SK-MEL-5 (cell line): ENCODE measurements around the gene MTAP. TPM values are rescaled to one million over a fixed set of nuclear protein-coding genes. Genes with fewer than 3 reads are reported as not detected.

Experiments
- DNase-seq: peaks from one replicate; pipeline ENCODE4 v3.0.0-alpha.2; 2016; ENCODE audit warnings: low read depth, low spot score
- in situ Hi-C: cut with HindIII; loops from 2 replicates; pipeline ENCODE4 v1.10.0; 2016; ENCODE audit warnings: low sequenced_read_pairs, high pct_unique_total_duplicates, low pct_unique_long_range_greater_than_20kb
- total RNA-seq: library from RNA; depleted of rRNA; stranded (reverse); fragments of >200 nt; shearing (Covaris generic); gene quantifications from 2 replicates; pipeline ENCODE4 v1.2.3, GENCODE V29; 2014

MTAP gene
- total RNA-seq, 1 experiment from 2014 or later = not detected

- no peak for DNase-seq
- in situ Hi-C loops = no loop called here
Measured at GRCh38 chr9:21831841-21832509, 29.5 kb downstream of the MTAP start.

GRCh38 chr9:21833090-21833801, 30.8 kb downstream of the MTAP start:
- DNase-seq = no peak
- in situ Hi-C loops = no loop called here

DNA sequence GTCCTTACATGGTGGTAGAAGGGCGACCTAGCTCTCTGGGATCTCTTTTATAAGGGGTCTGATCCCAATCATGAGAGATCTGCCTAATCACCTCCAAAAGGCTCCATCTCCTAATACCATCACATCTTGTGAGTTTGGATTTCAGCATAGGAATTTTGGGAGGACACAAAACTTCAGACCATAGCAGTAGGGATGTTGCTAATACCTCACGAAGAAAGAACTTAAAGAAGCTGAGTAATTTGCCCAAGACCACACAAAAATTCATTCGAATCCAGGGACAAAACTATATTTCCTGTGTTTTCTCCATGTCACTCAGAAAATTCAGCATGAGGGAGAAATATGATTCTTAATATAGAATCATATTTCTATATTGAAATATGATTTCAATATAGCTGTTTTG, 32.7 kb downstream of the MTAP start:
- no peak for DNase-seq
- in situ Hi-C loops = no loop called here

- DNase-seq = no peak
- in situ Hi-C loops = no loop called here
Measured at GRCh38 chr9:21836437-21837161, 34.2 kb downstream of the MTAP start.

- in situ Hi-C loops = no loop called here
- DNase-seq = no peak
Measured at GRCh38 chr9:21837501-21837900, 35.1 kb downstream of the MTAP start.

- in situ Hi-C loops = no loop called here
- DNase-seq = no peak
Measured at GRCh38 chr9:21840647-21841046, 38.2 kb downstream of the MTAP start.

DNA sequence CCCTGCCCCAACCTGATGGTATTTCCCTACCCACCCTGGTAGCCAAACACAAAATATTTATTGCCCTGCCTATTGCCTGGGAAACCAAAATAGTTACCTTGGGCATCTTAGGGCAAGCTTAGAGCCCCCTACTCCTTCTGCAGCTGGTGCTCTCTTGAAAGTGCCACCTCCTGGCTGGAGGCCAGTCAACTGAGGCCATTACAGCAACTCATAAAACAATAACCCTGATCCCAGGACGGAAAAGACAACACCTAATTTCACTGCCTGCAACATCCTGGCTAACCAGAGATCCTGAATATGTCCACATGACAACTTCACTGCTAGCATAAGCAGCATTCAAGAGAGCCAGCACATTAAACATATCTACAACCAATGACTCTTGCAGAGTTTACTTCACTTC, 38.7 kb downstream of the MTAP start:
- in situ Hi-C loops = no loop called here

GRCh38 chr9:21848615-21849014, 46.2 kb downstream of the MTAP start:
- in situ Hi-C loops = no loop called here

More for the DNA sequence above, 38.7 kb downstream of the MTAP start:
- DNase-seq = no peak

DNA sequence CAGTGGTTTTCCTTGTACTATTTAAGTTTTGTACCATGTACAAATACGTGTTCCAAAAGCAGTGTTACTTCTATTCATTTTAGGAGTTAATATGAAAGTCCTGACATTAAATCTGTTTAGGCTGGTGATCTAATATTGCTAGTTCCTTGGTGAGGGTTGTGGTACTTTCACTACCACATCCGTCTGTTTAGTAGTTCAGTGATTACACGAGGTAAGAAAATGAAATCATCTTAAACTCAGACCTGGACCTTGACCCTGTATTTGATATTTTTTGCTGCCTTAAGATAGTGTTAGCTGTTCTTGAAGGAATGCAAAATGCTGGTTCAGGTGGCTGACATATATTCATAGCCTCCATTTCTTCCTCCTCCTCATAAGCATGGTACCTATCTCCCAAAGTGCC, 50.3 kb downstream of the MTAP start:
- DNase-seq = no peak
- in situ Hi-C loops = no loop called here

More at GRCh38 chr9:21848615-21849014, 46.2 kb downstream of the MTAP start:
- no peak for DNase-seq

GRCh38 chr9:21853414-21853813, 51.0 kb downstream of the MTAP start:
- in situ Hi-C loops = no loop called here
- DNase-seq = no peak

- no peak for DNase-seq
- in situ Hi-C loops = no loop called here
Measured at GRCh38 chr9:21854119-21854518, 51.7 kb downstream of the MTAP start.

DNA sequence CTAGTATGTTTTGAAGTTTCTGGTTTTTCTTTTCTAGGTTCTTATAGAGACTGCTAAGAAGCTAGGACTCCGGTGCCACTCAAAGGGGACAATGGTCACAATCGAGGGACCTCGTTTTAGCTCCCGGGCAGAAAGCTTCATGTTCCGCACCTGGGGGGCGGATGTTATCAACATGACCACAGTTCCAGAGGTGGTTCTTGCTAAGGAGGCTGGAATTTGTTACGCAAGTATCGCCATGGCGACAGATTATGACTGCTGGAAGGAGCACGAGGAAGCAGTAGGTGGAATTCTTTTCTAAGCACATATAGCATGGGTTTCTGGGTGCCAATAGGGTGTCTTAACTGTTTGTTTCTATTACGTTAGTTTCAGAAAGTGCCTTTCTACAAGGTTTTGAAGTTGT, 52.2 kb downstream of the MTAP start:
- in situ Hi-C loops = no loop called here
- DNase-seq = no peak

- in situ Hi-C loops = no loop called here
- DNase-seq = no peak
Measured at GRCh38 chr9:21856301-21857094, 54.1 kb downstream of the MTAP start.

DNA sequence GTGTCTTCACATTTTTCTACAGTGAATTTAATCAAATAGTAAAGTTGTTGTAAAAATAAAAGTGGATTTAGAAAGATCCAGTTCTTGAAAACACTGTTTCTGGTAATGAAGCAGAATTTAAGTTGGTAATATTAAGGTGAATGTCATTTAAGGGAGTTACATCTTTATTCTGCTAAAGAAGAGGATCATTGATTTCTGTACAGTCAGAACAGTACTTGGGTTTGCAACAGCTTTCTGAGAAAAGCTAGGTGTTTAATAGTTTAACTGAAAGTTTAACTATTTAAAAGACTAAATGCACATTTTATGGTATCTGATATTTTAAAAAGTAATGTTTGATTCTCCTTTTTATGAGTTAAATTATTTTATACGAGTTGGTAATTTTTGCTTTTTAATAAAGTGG, 60.4 kb downstream of the MTAP start:
- DNase-seq = no peak
- in situ Hi-C loops = no loop called here

DNA sequence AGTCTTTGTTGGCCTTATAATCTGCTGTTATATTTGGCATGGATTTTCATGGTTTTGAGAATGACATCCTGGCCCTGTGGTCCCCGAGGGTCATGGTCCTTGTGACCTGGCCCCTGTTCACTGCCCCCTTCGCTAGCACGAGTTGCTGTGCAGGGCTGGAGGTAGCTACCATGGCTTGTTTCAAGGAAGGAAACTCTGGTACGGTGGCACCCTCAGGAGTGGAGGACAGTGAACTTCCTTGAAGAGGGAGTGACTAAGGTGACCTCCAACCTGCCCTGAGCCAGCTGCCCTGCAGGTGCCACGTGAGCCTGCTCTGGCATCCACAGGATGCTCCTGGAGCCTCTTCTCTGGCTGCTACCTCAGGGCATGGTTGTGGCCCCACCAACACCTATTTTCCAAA, 62.1 kb downstream of the MTAP start:
- in situ Hi-C loops = no loop called here
- no peak for DNase-seq

DNA sequence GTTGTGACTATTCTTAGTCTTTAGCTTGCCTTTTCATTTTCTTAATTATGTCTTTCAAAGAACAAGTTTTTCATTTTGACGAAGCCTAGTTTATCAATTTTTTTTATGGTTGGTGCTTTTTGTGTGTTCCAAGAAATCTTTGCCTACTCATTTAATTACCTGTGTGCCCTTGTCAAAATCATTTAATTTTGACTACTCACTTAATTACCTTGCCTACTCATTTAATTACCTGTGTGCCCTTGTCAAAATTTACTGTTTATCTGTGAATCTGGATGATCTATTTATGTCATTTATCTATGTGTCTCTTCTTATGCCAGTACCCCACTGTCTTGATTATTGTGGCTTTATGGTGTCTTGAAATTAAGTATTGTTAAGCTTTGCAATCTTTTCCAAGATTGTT, 63.9 kb downstream of the MTAP start:
- in situ Hi-C loops = no loop called here
- no peak for DNase-seq

DNA sequence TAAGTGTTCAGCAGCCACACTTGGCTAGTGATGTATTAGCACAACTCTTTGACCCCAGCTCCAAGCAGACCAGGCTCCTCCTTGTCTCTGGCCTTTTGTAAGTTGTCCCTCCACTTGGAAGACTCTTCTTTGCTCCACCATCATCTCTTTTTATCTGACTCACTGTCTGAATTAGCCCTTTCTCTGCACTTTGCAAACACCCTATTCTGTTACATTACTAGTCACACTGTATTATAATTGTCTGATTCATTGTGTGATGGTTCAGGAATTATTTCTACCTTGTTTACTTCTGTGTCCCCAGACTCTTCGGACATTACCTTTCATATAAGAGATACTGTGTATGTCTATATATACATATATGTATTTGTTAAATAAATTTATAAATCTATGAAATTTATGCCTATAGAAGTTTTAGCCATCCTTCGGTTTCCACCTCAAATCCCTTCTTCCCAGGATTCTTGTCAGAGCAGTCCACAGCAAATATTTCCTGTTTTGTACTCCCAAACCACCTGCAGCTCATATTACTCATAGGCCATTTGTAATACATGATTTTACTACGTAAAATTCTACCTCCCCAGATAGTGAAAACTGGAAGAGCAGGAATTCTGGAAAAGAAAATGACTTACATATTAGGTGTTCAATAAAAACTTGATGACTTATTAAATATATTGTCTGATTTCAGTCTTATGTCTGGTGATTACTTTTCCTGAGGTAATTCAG, 69.0 kb downstream of the MTAP start:
- in situ Hi-C loops = no loop called here
- DNase-seq = no peak
